GM18517 (cell line): ENCODE measurements around the gene UIMC1.

ENCODE experiments used
- ATAC-seq: cut with Tn5 transposase; IDR thresholded peaks from one replicate; pipeline ENCODE4 v1.9.1; 2021; ENCODE audit warnings: mild to moderate bottlenecking, moderate library complexity; ENCODE audit not compliant: unreplicated experiment

The UIMC1 gene

DNA sequence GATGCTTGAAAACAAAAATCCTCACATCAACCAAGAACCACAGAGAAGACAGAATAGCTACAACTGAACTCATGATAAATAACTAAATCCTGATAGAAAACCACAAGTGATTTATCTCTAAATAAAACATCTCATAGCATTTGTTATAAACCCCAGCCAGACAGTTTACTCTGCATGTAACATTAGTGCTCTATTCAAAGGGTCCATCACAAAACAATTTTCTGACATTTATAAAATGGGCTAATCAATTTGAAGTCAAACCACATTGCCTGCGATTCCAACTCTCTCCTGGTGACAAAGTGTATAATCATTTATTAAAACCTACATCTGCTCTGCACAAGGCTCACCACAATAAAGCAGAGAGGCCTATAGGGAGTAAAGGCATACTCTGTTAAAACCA lies 49.8 kb downstream of the UIMC1 start:
- no peak for ATAC-seq

- no peak for ATAC-seq
Measured at GRCh38 chr5:176955895-176956294, 50.7 kb downstream of the UIMC1 start.

DNA sequence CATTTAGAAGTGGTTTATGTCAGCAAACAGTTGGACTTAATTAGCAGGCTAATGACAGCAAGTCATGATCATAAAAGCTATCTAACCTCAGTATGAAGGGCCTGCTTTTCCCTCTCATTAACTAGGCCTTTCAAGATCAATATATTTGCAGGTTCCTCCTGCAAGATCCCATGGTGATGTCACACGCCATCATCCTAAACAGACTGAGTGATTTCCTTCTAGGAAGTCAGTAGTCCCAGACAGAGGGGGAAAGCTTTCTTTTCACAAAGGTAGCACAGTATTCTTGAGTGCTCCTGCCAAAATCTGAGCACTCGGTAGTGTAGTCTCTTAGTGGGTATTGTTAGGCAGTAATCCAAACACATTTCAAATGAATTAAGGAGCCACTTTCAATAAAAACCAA lies 52.5 kb downstream of the UIMC1 start:
- no peak for ATAC-seq

GRCh38 chr5:176952531-176953193 lies 53.9 kb downstream of the UIMC1 start:
- no peak for ATAC-seq

- ATAC-seq, result no peak
Measured at GRCh38 chr5:176948458-176948857, 58.1 kb downstream of the UIMC1 start.

GRCh38 chr5:176947847-176948246 lies 58.7 kb downstream of the UIMC1 start:
- ATAC-seq, result no peak

GRCh38 chr5:176944268-176944667 lies 62.3 kb downstream of the UIMC1 start:
- ATAC-seq, result no peak

DNA sequence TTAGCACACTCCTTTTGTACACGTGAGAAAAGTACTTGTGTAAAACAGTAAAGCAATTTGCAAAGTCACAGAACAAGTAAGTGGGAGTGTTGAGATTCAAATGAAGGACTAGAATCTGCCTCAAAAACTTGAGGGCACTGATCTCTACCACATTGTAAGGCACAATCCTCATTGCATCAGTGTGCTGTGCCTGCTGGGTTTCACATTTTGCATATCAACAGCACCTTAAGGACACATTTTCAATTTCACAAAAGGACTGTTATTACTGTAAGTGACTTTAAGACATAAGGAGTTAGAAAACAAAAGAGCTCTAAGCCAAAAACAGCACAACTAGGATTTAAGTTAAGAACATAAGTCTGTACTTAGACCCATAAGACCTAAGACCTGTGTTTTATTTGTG lies 62.8 kb downstream of the UIMC1 start:
- ATAC-seq, result no peak

GRCh38 chr5:176941951-176942350 lies 64.6 kb downstream of the UIMC1 start:
- no peak for ATAC-seq

GRCh38 chr5:176938472-176938871 lies 68.1 kb downstream of the UIMC1 start:
- no peak for ATAC-seq

DNA sequence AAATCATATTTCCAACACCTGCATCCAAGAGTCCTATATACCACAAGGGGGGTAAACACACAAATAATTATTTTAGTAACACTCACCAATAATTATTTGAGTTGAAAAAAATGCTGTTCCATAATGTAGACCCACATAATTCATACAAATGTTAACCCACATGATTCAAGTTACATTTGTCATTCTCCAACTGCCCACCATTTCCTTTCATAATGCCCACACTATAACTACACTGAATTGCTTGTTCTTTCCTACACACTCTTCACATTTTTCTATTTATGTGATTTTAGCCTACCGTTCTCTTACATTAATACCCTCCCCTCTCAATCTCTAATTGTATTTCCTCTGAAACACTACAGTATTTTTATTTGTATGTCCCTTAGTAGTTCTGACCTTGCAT lies 71.6 kb downstream of the UIMC1 start:
- no peak for ATAC-seq

DNA sequence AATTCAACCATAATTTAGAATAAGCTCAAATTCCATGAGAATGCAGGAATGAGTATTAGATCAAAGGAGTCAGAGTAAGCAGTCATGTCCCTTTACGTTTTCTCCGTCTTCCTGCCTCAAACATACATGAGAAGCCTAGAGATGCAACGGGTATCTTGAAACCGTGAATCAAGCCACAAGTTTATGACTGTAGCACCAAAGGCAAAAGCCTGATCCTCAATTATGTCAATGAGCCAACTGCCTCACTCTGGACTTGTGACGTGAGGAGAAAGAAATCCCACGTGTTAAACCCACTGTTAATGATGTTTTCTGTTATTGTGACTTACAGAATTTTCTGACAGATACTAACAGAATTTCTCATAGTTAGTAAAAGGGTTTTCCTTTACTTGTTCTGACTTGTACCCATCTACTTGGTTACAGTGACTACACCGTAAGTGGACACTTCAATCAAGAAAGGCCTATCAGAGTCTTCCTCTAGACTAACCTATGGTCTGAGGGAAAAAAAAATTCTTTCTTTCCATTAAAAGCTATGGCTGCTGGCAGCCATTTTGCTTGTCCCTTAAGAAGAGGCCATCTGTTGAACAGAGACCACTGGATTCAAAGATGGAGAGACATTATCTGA lies 72.2 kb downstream of the UIMC1 start:
- ATAC-seq, result no peak

DNA sequence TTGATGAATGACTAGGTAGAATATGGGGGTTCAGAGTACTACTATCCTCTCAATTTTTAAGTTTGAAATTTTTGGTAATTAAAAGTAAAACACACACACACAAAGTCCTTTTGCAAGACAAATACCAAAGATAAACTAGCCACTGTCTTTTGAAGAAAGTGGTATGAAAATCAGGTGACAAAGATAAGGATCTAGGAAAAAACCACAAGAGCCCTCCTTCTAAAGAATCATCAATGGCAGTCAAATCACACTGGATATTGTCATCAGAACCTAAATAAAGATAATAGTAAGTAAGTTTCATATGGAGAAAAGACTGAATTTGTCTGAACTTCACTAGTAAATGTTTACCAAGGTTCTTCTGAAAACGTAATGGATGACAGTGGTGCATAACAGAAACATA lies 76.9 kb downstream of the UIMC1 start:
- ATAC-seq, result no peak

- no peak for ATAC-seq
Measured at GRCh38 chr5:176927562-176927961, 79.0 kb downstream of the UIMC1 start.

DNA sequence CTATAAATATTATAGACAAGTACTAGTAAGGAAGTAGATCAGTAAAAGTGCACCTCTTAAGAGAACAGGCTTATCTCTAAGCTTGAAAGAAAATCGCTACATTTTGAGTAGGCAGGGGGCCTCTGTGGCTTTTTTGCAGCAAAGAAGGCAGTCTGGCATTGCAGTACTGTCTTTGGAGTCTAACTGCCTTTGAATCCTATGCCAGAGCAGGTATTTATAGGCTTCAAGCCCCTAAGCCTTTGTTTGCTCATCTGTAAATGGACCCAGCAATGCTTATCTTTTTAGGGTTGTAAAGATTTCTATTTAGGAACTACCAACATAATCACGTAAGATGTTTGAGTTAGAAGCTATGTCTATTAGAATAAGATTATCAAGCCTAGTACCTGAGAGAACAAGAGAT lies 83.8 kb downstream of the UIMC1 start:
- ATAC-seq, result no peak

GRCh38 chr5:176921714-176922113 lies 84.9 kb downstream of the UIMC1 start:
- no peak for ATAC-seq

DNA sequence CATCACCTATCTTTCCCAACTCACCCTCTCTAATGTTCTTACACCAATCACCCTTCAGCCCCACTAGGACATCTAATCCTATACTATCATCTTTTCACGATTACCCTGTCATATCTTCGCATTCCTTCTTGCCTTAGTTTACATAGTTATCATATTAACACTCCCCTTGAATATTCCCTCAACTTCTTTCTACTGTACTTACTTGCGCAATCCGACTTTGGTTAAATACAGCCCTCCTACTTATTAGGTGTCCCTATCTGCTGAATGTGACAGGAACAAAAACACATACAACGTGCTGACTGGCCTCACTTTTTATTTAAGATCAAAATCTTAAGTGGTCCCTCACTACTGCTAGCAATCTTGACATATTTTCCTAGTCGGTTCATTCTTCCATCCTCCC lies 88.0 kb downstream of the UIMC1 start:
- ATAC-seq, result no peak

DNA sequence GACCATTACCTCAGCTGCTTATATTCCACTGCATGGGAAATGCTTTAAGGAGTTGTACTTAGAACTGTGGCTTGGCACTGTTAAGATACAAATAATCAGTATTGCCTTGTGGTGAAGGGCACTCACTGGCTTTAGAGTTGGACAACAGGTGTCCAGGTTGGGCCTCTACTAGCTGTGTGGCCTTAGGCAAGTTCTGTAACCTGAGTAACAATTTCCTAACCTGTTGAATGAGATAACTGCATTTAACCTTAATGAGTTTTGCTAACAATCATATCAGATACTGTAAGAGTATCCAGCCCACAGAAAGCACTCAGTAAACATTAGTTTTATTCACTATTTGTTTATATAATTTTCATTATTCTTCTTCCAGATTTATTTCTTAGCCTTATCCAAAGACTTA lies 90.2 kb downstream of the UIMC1 start:
- ATAC-seq, result no peak

DNA sequence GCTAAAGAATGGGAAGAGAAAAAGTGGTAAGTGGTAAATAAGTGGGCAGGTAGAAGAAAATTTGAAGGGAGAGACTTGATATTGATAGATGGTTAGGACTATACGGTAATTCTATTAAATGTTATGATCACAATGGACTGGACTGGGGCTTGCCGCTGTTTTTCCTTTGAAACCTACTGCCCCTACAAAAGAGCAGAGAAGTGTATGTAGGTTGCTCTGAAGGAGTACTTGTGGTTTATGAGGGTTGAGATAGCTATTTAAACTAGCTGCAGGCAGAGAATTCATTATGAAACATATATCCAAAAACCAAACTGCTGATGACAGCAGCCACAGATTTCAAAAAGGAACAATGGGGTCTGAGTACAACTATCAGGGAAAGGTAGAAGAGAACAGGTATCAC lies 90.7 kb downstream of the UIMC1 start:
- ATAC-seq, result no peak

DNA sequence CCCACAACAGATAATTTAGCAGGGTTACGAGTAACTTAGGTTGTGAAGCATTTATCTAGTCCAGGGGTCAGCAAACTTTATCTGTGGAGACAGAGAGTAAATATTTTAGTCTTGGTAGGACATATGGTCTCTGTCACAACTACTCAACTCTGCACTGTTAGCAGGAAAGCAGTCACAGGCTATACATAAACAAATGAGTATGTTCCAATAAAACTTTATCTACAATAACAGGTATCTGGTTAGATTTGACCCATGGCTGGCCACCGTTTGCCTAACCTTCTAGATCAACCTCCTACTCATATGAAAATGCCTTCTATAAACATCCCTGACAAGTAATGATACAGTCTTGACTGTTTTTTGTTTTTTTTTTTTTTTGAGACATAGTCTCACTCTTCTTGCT lies 94.5 kb downstream of the UIMC1 start:
- no peak for ATAC-seq

- no peak for ATAC-seq
Measured at GRCh38 chr5:176908675-176909368, 97.8 kb downstream of the UIMC1 start.

- ATAC-seq, result no peak
Measured at GRCh38 chr5:176906796-176907195, 99.8 kb downstream of the UIMC1 start.
